HG02884 (cell line): Measurements from ENCODE around the gene ASPHD1.
"Not testable (repeated sequence)": the region's sequence is repeated elsewhere in the genome, so short reads cannot be mapped to it uniquely, and the experiment has no call there.

Experiments
- ATAC-seq: cut with Tn5 transposase; IDR thresholded peaks from one replicate; pipeline ENCODE4 v1.9.1; 2021; ENCODE audit warnings: mild to moderate bottlenecking, moderate library complexity; ENCODE audit not compliant: unreplicated experiment

ASPHD1 gene

DNA sequence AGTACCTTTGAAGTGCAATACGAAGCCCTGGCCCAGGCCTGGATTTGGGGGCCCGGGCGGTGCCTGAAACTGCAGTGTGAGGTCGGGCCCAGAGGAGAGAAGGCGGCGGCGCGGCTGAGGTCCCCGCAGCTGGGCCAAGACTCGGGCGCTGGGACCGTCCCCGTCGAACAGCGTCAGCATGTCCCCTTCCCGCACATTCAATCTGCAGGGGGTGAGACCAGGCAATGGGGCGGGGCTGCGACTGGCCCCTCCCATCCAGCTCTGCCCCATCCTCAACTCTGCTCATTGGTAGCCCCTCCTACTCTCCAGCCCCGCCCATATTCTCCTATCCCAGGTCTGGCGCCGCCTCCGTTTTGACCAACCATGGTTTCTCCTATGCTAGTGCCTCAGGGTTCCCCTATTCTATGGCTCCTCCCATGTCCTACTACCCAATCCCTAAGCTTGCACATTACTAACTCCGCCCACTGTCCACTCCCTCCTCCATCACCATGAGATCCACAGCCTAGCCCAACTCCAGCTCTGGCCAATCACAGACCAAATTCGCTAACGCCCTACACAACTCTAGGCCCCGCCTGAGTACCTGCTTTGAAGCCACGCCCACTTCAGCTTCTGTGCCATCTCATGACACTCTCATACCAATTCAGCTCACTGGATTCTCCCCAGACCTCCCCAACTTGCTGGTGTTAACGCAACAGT lies 22.9 kb upstream of the ASPHD1 start:
- no peak for ATAC-seq

DNA sequence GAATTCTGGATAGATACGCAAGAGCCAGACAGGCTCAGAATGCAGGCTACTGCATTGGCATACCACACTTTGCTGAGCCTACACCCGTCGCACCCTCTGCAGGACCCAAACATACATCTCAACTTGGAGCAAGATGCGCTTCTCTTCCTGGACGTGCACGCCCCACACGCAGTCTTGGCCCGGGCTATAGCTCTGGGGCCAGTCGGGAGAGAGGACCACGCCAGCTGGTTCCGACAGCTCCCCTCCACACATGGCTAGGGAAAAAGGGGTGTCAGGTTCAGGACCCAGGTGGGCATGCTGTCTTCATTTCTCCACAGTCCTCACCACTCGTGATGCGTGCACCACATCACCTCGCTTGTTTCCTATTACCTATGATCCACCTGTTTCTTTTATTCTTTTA lies 22.1 kb upstream of the ASPHD1 start:
- no peak for ATAC-seq

DNA sequence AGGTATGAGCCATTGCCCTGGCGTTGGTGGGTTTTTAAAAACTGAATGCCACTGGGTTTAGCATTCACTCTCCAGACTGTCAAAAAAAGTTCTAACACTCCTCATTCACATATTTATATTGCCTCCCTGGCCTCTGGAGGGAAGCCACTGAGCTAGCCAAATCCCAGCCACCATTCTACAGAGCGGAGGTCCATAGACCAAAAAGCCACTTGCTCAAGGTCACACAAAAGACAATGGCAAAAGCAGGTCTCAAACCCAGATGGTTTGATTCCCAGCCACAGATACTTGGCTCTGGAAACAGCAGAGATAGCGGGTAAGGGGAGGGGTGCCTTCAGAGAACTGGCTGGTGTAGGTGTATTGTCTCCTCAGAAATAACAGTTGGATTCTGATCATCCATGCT lies 19.2 kb upstream of the ASPHD1 start:
- no peak for ATAC-seq

DNA sequence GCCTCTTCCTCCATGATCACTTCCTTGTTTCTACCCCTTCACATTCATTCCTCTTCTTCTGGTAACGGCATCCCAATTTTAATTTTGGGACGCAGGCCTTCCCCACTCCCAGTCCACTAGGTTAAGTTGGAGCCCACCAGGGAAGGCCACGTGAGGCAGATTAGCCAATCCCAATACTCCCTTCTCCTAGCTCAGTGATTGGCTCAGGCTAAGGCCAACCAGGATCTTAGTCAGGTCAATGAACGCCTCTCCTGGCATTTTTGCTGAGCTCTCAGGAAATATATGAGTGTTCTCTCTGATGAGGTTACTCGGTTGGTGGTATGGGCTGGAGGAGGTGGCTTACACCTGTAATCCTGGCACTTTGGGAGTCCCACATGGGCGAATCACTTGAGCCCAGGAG lies 16.3 kb upstream of the ASPHD1 start:
- no peak for ATAC-seq

DNA sequence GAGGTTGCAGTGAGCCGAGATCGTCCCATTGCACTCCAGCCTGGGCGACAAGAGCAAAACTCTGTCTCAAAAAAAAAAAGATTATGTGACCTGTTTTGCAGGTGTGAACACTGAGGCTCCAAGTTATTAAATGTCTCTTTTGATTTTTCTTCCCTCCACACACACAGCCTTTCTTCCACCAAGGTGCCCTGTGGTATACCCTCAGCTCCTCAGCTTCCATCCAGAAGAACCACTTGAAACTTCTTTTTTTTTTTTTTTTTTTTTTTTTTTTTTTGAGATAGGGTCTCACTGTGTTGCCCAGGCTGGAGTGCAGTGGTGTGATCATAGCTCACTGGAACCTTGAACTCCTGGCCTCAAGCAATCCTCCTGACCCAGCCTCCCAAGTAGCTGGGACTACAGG lies 10.9 kb upstream of the ASPHD1 start:
- ATAC-seq = not testable (repeated sequence)

DNA sequence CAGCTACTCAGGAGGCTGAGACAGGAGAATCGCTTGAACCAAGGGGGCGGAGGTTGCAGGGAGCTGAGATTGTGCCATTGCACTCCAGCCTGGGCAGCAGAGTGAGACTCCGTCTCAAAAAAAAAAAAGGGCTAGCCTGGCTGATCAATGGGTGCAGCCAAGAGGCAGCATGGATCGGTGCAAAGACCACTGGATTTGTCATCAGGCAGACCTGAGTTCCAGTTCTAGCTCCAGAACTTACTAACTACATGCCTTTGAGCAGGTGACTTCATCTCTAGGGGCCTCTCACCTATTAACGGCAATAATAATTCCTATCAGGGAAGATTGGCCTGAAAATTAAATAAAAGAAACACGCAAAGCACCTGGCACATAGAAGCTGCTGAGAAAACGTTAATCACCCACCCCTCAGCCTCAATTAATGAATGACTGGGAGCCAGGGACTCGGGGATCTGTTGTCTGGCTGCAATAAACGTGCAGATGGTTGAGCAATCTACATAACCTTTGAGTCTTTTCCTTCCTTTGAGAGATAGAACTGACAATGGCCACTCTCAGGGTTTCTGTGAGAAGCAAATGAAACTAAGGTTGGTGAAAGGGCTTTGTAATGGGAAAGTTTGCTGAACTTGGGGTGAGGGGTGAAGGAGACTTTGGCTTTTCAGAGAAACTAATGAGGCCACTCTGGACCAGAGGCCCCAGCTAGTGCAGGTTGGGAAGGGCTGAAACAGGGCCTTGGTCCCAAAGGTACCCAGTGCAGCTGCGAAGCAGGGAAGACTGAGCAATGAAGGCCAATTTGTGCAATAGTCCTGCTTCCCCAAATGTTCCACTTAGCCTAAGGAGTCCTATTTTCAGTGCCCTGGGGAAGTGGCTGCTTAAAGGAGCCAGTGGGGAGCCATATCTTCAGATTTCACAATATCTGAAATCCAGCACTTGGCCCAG lies 8.5 kb upstream of the ASPHD1 start:
- ATAC-seq = no peak

DNA sequence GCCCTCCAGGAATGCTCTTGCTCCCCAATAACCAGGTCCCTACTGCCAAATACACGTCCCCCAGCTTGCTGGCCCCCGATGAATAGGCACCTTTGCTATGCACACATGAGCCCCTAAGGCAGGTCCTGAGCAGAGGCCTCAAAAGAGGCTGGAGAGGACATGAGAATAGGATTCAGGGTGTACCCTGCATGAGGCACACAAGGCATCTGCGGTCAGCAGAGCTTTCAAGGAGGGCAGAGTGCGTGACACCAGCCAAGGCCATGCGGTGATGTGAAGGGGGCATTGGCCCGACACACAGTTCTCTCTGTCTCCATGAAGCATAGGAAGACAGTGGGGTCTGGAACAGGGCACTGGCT lies 7.9 kb upstream of the ASPHD1 start:
- no peak for ATAC-seq

DNA sequence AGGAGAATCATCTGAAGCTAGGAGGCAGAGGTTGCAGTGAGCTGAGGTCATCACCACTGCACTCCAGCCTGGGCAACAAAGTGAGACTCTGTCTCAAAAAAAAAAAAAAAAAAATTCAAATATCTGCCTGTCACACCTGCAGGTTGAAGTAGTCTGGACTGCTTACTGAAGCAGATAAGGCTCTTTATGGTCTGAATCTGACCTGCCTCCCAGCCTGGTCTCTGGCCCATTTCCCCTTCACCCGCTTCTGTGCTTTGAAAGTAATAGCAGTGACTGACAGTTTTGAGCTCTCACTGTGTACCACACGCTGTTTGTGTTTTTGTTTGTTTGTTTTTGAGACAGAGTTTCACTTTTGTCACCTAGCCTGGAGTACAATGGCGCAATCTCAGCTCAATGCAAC lies 6.7 kb upstream of the ASPHD1 start:
- no peak for ATAC-seq

DNA sequence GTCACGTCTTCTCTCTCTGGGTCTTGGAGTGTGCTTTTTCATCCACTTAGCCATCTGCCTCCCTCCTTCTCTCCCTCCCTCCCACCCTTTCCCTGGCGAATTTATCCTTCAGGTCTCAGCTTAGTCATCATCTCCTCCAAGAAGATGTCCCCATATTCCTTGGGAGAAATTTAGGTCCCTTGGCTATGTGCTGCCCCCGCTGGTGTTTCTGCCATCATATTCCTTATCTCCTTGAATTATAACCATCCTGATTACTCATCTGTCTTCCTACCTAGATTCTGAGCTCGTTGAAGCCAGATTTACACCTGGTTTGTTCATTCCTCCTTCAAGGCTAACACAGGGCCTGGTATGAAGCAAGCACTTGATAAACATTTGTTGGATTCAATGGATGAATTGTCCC lies 5.9 kb upstream of the ASPHD1 start:
- ATAC-seq = no peak

DNA sequence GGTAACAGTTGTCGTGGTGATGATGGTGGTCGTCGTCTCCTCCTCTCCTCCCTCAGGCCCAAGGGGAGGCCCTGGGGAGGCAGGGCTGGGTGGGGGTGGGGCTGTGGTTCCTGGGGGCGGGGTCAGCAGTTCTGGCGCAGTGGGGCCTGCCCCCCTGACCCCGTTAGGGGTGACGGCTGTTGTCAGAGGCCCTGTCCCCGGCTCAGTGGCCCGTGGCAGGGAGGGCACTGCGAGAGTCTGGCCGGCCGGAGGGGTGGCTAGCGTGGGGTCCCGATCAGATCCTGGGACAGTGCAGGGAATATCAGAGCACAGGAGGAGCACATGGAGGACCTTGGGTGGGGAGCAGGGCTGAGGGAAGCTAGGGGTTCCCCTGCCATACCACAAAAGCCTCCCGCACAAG lies 3.4 kb upstream of the ASPHD1 start:
- ATAC-seq = no peak

DNA sequence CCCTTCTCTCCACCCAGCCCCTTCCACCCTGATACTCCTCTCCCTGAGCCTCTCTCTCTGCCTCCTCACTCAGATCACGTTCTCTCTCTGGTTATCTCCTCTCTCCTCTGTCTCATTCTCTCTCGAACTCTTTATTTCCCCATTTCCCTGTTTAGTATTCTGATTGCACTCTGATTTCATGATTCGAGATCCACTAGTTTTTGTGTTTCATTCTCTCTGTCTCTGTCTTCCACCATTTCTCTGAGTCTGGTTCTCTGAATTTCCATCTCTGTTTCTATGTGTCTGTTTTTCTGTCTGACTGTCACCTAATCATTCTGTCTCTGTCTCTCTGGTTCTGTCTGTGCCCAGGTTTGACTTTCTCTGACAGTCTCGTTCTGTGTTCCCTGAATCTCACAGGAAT lies 3.0 kb upstream of the ASPHD1 start:
- no peak for ATAC-seq

DNA sequence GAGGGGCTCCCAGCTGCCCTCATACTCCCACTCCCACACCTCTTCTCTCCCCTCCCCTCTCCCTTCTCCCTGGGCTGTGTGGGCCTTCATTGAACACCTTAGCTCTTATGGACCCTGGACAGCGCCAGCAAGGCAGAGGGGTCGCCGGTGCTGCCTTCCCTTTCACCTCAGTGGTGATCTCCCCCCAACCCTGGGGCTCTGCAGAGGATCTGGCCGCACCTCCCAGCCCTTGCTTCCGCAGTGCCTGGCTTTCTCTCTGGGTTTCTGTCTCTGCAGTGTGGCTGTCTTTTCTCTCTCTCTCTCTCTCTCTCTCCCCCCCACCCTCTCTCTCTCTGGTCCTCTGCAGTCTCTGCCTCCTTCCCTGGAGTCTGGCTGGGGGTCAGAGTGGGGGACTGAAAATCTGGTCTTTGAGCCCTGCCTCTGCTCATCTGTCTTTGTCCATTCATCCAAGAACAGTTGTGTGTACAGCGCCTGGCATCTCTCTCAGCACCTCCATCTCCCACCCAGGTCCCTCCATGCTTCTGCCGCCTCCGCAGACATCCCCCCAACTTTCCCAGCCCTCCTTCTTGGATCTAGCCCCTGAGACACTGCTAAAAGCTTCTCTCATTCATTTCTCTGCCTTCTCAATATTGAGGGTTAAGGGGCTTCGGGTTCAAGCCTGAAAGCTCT lies 2.0 kb upstream of the ASPHD1 start:
- ATAC-seq = no peak

DNA sequence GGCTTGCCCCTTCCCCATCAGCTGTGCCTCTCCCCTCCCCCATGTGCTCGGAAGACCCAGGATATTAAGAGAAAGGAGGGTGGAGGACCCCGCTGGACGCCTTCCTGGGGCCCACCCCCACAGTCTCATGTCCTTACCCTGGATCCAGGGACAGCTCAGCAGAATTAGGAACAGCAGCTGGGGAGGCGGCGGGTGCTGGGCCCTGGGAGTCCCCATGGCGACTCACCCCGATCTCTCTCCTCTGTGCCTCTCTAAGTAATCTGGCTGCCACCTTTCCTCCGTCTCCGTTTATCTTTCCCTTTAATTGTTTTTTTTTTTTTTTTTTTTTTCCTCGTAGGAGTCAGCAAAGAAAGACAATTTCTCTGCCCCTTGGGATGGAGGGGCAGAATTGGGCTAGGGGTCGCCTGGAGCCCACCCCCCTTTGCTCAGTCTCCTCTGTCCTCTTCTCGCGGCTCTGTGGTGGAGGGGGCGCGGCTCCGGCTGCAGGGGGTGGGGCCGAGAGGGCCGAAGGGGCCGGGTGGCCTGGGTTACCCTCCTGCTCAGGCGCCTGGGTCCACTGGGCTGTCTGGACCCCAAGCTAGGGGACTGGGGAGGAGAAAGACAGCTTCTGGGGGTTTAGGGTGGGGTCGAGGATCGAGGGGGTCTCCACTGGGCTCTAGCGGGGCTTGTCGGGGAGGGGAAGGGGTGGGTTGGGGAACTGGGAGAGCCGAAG lies 1.3 kb upstream of the ASPHD1 start:
- no peak for ATAC-seq

DNA sequence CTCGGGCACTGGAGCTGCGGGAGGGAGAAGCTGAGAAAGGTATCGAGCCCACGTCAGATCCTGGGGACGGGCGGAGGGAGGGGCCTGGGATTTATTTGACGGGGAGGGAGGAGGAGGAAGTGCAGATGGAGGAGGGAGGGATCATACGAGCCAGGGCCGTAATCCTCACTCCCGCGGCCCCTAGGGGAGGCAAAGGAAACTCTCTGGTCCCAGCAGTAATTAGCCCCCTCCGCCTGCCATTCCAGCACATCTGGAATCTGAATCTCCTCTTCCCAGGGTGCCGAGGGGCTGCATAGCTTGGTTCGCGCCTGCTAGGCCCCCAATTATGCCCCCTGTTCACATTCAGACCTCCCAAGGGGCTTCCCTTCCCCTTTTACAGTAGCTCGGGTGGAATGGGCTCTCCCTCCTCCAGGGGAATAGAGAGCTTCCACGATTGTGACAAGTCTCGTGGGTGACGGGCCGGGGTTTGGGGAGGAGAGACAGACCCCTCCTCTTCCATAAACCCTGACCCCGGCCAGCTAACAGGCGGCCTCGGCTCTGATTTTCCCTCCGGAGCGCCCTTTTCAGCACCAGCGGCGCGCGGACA lies 679 bp upstream of the ASPHD1 start, which contains the start of gene SEZ6L2:
Gene SEZ6L2, minus strand, starts transcription at position 35 of the 586 bp plus-strand sequence. CDS start 531 bp downstream, outside the sequence.
- no peak for ATAC-seq

DNA sequence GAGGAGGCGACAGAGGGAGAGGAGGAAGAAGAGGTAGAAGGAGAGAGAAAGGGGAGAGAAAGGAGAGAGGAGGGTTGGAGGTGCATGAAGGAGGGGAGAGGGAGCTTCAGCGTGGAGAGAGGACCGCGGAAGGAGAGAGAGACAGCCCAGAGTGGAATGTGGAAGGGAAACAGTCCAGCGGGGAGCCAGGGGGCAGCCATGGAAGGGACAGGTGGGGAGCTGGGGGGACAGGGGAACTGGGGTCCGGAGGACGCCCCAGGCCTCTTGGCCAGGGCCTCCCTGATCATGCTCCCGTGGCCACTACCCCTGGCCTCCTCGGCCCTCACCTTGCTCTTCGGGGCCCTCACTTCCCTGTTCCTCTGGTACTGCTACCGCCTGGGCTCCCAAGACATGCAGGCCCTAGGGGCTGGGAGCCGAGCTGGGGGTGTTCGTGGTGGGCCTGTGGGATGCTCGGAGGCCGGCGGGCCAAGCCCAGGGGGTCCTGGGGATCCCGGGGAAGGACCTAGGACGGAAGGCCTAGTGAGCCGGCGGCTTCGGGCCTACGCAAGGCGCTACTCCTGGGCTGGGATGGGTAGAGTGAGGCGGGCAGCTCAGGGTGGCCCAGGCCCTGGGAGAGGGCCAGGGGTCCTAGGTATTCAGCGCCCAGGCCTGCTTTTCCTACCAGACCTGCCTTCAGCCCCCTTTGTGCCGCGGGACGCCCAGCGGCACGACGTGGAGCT lies 759 bp downstream of the ASPHD1 start:
- no peak for ATAC-seq

DNA sequence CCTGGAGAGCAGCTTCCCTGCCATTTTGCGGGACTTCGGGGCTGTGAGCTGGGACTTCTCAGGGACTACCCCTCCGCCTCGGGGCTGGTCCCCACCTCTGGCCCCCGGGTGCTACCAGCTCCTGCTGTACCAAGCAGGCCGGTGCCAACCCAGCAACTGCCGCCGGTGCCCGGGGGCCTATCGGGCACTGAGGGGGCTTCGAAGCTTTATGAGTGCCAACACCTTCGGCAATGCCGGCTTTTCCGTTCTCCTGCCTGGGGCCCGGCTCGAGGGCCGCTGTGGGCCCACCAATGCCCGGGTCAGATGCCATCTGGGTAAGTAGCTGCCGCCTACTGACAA lies 1.3 kb downstream of the ASPHD1 start:
- no peak for ATAC-seq

DNA sequence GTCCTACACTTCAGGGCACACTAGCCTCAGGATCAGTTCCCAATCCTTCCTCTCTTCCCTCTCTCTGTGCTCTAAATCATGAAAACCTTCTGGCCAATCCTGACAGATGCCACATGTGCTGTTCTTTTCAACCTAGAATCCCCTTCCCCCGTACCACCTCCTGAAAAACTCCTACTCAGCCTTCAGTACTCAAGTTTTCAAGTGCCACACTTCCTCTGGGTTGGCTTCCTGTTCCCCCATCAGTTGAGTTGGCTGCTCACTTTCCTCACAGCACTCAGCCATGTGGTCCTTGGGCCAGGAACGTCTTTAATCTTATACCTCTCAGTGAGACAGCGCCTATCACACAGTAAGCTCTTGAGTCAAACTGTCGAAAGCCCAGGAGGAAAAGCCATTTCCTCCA lies 3.3 kb downstream of the ASPHD1 start:
- no peak for ATAC-seq

DNA sequence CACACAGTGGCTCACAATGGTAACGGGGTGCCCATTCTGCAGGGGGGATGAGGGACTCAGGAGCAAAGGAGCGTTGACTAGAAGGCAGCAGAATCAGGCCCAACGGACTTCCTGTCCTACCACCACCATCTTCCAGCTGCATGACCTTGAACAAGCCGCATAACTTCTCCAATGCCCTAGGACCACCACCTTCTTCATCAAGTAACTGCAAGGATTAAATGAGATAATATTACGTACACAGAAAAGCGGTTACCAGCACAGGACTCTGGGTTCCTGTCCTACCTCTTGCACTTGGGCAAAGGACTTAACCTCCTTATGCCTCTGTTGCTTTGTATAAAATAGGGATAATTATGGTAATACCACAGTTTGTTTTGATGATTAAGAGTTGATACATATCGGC lies 4.7 kb downstream of the ASPHD1 start:
- no peak for ATAC-seq

DNA sequence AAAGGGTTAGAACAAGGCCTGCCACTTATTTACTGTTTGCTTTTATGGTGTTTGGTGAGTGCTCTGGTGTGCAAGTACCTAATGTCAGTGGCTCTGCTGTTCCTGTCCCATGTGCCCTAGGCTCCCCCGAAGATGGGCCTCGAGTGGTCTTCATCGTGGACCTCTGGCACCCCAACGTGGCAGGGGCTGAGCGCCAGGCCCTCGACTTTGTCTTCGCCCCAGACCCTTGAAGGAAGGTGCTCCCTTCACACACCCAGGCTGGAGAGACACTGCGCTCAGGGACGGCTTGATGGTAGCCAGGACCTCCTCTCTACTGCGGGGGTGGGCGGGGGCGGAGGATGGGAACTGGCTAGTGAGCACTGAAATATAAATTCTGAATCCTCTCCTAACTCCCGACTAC lies 5.4 kb downstream of the ASPHD1 start:
- ATAC-seq = no peak

DNA sequence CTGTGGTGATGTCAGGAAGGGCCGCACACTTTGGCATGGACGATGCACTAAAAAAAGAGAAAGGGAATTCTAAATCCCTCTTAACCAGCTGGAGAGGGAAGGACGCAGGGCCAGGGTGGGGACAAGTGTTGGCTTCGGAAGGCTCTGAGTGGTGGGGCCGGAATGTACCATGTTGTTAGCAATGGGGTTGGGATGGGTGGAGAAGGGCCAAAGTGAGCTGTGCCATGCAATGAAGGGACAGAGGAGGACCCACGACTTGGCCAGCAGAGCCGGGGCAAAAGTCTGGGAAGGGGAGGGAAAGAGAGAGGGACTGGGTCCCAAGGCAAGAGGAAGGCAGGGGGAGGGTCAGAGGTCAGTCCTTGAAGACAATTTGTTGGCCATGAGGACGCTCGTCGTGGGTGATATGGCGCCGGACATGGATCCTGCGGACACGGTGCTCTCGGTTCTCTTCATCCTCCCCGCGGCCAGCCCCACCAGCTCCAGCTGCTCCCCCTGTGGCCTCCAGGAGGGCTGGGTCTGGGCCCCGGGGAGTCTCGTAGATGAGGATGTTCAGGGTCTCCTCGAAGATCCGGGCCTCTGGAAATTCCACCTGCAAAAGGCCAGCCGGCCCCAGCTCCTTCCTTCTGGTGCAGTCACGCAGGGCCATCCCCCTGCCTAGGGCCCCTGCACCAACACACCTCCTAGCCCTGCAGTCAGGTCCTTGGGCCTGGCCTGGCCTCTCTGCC lies 6.4 kb downstream of the ASPHD1 start:
- ATAC-seq = no peak
